Uterus (tissue), 2 donors: ENCODE data around the gene FLNA.

ENCODE experiments used
- POLR2A ChIP-seq, 2 donors: fragments of 450-650 bp; IDR thresholded peaks; one replicate each; pipeline ENCODE4 v1.6.1; 2016; ENCODE audit warnings: antibody characterized with exemption in 2 of 2, mild to moderate bottlenecking in 1 of 2, moderate library complexity in 1 of 2
- TF ChIP-seq, protein P1 (sequence below), 4 experiments: fragments of 200-600 bp in 2 of 4; fragments of 450-650 bp in 2 of 4; sonication (generic) in 2 of 4; IDR thresholded peaks; one replicate each; pipeline ENCODE4 v1.5.1; 2016 to 2019; ENCODE audit warnings: antibody characterized with exemption in 4 of 4, mild to moderate bottlenecking in 2 of 4, moderate library complexity in 1 of 4

DNA sequence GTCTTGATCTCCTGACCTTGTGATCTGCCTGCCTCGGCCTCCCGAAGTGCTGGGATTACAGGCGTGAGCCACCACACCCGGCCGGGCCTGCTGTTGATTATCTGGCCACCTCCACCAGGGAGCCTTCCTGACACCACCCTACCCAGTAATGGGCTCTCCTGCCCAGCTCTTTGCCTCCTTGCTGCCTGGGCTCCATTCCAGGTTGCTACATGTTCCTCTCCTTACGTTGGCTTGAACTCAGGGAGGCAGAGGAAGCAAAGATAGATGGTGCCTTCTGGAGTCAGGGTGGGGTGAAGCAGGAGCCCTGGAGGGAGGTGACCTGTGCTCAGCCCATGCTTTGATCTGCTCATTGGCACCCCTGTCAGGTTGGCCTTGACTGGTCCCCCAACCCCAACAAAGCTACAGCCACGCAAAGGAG, 26.3 kb downstream of the FLNA start:
- TF ChIP-seq, protein P1, sequence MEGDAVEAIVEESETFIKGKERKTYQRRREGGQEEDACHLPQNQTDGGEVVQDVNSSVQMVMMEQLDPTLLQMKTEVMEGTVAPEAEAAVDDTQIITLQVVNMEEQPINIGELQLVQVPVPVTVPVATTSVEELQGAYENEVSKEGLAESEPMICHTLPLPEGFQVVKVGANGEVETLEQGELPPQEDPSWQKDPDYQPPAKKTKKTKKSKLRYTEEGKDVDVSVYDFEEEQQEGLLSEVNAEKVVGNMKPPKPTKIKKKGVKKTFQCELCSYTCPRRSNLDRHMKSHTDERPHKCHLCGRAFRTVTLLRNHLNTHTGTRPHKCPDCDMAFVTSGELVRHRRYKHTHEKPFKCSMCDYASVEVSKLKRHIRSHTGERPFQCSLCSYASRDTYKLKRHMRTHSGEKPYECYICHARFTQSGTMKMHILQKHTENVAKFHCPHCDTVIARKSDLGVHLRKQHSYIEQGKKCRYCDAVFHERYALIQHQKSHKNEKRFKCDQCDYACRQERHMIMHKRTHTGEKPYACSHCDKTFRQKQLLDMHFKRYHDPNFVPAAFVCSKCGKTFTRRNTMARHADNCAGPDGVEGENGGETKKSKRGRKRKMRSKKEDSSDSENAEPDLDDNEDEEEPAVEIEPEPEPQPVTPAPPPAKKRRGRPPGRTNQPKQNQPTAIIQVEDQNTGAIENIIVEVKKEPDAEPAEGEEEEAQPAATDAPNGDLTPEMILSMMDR (IDR thresholded peaks at IDR 0.05): no peak
- TF ChIP-seq POLR2A (IDR thresholded peaks at IDR 0.05): no peak
